GM19023 (cell line): ENCODE measurements around the gene FBXO34.

Experiments
- ATAC-seq: cut with Tn5 transposase; IDR thresholded peaks from one replicate; pipeline ENCODE4 v1.9.1; 2021; ENCODE audit warnings: mild to moderate bottlenecking, moderate library complexity; ENCODE audit not compliant: unreplicated experiment

FBXO34 gene, protein sequence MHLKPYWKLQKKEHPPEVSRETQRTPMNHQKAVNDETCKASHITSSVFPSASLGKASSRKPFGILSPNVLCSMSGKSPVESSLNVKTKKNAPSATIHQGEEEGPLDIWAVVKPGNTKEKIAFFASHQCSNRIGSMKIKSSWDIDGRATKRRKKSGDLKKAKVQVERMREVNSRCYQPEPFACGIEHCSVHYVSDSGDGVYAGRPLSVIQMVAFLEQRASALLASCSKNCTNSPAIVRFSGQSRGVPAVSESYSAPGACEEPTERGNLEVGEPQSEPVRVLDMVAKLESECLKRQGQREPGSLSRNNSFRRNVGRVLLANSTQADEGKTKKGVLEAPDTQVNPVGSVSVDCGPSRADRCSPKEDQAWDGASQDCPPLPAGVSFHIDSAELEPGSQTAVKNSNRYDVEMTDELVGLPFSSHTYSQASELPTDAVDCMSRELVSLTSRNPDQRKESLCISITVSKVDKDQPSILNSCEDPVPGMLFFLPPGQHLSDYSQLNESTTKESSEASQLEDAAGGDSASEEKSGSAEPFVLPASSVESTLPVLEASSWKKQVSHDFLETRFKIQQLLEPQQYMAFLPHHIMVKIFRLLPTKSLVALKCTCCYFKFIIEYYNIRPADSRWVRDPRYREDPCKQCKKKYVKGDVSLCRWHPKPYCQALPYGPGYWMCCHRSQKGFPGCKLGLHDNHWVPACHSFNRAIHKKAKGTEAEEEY

GRCh38 chr14:55270832-55271571 is at the start of gene FBXO34:
Gene FBXO34, plus strand, starts transcription at chr14:55271421. Its CDS starts 78,970 bp downstream, at chr14:55350391.
- ATAC-seq = peak; percentile 92

DNA sequence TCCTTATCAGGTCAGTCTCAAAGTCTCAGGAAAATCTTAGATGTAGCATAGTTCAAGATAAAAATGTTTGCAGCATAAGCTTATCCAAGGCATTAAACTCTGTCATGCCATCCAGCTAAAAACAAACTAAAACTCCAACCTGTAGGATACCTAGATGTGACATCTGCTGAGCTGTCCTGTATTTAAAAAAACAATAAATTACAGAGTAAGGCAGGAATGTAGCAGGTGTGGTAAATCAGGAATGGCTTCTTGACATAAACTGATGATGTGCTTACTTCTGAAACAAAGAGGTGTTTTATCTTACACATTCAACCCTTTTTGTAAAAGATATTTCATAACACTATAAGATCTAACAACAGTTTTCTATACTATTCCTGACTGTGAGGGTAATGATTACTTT is 49.3 kb upstream of the FBXO34 start:
- ATAC-seq = no peak

- no peak for ATAC-seq
Observed at GRCh38 chr14:55223364-55223763, 47.9 kb upstream of the FBXO34 start.

GRCh38 chr14:55228261-55228660 is 43.0 kb upstream of the FBXO34 start:
- no peak for ATAC-seq

DNA sequence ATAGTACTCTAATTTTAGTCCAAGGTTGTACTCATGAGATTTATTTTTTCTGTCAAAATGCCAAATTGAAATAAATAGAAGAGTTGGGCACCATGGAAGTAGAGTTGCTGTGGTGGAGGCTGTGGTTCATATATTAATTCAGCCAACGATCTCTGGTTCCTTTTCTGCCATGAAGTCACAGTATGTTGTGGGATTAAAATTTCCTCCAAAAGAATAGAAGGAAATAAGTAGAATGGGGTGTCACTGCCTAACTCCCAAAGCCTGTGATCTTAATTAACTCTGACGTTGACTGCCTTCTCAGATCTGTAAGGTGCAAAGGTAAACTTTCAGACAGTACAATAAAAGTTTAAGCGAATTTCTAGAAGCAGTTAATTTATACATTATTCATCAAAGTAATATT is 37.6 kb upstream of the FBXO34 start:
- ATAC-seq = no peak

DNA sequence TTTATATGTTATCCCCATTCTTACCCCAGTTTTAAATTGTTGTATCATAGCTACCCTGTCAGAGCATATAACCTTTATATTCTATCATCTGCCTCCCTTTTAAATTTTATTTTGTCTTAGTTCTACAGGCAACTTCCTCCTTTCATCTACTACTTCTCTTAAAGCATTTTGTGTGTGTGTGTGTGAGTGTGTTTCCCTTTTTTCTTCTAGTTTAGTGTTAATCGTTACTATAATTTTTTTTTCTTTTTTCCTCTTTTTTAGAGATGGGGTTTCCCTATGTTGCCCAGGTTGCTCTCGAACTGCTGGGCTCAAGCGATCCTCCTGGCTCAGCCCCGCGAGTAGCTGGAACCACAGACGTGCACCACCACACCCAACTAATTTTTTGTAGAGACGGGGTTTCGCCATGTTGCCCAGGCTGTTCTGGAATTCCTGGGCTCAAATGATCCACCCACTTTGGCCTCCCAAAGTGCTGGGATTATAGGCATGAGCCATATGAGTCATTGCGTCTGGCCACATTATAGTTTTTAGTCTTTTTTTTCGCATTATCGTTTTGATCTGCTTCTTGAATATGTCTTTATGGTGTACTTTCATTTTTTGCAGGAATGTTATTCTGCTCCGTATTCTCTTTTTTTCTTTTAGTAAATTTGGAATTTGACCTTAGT is 33.1 kb upstream of the FBXO34 start:
- no peak for ATAC-seq

DNA sequence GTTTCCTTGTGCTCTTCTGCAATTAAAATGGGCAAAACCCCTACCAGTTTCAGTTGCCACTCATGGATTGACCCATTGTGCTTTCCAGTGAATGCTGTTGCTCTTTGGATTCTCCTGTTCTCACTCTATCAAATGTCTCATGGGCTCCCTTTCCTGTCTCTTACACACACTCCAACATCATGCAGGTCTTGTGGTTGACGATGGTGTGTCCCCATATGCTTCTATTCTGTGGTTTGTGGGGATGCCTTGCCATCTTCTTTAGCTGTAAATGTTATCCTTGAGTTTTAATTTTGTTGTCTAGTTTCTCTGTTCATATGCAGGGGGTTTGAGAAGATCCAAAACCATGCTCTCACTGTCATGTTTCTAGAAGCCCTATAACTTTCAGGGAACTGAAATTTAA is 31.9 kb upstream of the FBXO34 start:
- no peak for ATAC-seq

- no peak for ATAC-seq
Observed at GRCh38 chr14:55240526-55241178, 30.6 kb upstream of the FBXO34 start.

DNA sequence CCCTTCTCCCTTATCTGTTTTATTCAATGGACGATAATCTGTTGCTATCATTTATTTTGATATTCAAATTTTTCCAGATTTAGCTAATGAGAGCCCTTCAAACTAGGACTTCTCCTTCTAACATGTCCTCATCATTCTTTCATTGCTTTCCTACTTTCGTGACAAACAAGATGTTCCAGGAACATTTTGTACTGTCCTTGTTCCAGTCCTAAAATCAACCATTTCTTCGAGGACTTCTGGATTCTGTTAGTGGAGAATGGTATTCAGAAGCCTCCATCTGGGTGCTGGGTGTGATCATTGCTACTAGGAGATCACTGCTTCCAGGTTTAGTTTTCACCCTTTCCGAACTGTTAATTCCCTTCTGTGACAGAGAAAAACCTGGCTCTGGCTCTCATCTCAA is 29.5 kb upstream of the FBXO34 start:
- no peak for ATAC-seq

GRCh38 chr14:55243386-55243785 is 27.8 kb upstream of the FBXO34 start:
- ATAC-seq = no peak

GRCh38 chr14:55243813-55244212 is 27.4 kb upstream of the FBXO34 start:
- ATAC-seq = no peak

GRCh38 chr14:55245657-55246268 is 25.5 kb upstream of the FBXO34 start:
- no peak for ATAC-seq

DNA sequence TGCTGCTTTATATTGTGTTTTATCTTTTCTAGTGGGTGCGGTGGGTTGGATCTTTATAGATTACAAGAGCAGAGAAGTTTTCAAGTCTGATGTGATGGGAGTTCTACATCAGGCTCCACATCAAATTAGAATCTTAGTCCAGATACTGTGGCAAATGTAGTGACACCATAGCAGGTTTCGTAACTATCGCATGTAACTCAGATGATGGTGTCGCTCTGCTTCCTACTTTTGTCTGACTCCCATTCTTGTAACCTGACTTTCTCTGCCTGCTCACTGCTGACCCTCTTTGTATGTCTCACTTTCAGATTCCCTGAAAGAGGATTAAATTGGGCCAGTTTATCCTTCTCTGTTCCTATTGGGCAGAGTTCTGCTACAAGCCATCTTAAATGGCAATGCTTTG is 22.8 kb upstream of the FBXO34 start:
- ATAC-seq = no peak

DNA sequence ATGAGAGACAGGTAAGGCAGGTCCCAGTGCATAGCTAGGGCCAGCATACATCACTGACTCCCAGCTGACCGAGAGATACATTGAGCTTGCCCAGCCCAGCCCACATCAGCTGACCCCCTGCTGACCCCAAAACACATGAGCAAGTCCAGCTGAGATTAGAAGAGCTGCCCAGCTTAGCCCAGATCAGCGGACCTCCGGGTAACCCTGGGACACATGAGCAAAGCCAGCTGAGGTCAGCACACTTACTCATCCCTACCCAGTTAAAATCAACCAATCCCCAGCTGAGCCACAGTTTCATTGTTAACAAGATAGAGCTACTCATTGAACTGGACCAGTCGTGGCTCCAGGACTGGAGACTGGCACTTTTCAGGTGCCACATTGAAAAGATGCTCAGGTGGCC is 21.8 kb upstream of the FBXO34 start:
- ATAC-seq = no peak

DNA sequence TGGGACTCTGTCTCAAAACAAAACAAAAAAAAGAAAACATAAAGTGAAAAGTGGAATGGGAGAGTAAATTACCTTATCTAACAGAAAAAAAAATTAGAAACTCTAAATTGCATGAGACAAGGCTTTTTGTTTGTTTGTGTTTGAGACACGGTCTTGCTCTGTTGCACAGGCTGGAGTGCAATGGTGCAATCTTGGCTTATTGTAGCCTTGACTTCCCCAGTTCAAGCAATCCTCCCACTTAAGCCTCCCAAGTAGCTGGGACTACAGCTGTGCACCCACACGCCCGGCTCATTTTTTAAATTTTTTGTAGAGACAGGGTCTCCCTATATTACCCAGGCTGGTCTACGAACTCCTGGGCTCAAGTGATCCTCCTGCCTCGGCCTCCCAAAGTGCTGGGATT is 17.9 kb upstream of the FBXO34 start:
- ATAC-seq = no peak

GRCh38 chr14:55254581-55254980 is 16.6 kb upstream of the FBXO34 start:
- no peak for ATAC-seq

GRCh38 chr14:55255979-55256378 is 15.2 kb upstream of the FBXO34 start:
- ATAC-seq = no peak

DNA sequence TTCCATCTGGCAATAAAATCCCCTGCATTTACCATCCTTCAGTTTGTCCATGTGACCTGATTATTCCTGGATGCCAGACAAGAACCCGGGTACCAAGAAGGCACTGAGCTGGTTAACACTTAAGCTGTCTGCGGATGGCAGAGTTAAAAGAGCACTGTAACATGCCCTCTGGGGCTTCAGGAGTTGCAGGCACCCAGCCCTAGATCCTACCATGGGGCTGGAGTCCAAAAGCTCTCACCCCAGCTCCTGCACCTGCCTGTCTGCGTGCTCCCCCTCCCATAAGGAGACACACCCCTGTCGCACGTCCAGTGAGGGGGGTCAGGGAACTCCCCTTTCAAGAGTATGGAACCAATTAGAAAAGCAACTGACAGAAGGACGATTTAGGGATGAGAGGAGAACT is 14.6 kb upstream of the FBXO34 start:
- no peak for ATAC-seq

DNA sequence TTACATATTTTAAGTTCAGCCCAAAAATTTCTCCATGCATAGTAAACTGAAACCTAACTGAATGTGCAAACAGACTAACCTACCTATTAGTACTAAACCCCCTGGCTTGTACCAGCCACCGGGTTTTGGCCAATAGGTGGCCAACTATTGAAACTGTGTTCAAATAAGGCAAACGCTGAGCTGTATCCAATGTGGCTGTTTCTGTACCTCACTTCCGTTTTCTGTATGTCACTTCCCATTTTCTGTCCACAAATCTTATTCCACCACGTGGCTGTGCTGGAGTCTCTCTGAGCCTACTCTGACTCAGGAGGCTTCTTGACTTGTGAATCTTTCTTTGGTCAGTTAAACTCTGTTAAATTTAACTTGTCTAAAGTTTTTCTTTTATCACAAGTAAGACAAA is 6.0 kb upstream of the FBXO34 start:
- no peak for ATAC-seq

DNA sequence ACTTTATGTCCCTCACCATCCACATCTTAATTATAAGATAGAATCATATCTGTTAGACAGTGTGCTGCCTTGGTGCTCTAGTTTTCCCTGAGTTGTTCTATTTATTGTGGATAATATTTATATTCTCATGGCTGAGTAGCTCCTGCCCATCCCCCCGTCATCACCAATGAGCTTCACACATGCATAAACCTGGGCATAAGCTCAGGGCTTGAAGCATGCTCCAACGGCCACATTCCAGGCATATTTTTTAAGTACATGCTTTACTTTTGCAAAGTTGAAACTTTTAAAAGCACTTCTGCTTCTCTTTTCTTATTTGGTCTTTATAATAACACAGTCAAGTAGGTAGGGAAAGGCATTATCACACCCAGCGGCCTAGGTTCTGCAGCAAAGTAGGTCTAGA is 3.4 kb upstream of the FBXO34 start:
- no peak for ATAC-seq
